Measurements from ENCODE around the gene MPZL1.

MPZL1 gene

DNA sequence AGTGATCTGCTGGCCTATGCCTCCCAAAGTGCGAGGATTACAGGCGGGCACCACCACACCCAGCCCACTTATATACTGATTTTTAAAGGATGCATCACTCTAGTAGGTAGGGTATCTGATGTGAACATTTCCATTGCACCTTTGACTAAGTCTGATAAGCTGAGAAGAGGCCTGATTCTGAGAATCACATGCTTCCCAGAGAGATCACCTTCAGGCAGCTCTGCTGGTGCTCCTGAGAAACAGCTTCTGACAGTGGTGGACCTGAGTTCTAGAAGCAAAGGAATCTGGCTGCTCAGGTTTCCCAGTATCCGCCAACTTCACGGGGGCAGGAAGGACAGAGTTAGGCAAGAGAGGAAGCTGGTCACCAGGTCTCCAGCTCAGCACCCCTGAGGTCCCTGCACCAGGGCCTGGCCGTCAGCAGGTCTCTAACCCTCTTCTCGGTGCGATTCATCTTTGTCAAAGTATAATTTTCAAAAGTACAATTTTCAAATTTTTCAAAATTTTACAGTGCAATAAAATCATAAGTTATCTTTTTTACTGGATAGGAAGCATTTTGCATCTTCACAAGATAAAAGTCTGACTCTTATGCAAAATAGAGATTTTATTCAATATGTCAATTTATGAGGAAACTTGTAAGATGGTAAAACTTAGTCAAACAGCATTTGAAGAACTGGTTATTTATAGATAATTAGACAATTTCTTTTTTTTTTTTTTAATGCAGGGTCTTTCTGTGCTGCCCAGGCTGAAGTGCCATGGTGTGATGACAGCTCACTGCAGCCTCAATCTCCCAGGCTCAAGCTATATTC lies 25.8 kb upstream of the MPZL1 start:
- no peak for DNase-seq (ENCODE audit: low read depth)

DNA sequence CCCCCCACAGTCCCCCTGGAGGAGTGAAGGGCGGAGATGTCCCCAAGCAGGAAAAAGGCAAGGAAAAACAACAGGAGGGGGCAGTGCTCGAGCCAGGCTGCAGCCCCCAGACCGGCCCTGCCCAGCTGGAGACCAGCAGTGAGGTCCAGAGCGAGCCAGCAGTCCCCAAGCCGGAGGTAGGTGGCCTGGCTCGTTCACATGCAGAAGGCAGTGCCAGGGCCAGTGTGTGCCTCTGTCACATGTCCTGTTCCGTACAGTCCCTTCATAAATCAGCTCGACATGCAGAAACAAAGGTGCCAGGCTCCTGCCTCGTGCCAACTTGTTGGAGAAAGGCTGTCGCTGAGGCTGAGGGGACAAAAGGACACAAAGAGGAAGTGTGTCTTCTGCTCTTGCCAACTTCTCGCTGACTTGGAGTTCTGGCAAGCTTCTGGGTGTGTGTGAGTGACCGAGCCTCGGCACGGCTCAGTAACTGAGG lies 24.1 kb upstream of the MPZL1 start:
- DNase-seq (ENCODE audit: low read depth): no peak

DNA sequence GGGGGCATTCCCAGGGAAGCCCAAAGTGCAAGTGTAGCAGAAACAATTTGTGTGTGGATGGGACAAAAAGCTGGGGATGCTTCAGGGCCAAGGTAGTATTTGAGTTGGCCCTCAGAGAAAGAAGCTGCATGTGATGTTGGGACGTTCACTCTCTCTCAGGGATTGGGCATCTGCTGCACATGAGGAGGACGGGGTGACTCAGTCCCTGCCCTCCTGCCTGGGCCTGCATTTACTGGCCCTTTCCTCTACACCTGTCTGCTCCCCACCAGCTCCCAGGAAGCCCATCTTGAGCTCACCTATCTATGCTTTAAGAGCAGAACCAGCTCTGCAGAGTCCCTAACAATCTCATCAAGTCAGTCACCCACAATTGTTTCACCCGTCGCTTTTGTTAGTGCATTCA lies 23.5 kb upstream of the MPZL1 start:
- DNase-seq (ENCODE audit: low read depth): no peak

DNA sequence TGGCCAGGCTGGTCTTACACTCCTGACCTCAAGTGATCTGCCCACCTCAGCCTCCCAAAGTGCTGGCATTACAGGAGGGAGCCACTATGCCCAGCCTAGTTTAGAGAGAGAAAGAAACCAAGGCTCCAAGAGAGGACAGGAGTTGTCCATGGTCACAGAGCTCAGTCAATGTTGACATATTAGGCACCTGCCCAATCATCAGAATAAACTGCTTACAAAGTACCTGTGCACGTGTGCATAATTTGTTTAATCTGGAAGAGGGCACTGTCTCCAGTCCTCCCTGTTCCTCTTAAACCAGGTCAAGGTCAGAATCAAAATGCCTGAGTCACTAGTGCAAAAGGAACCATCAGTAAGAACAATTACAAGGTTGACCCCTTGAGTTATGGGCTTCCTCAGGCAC lies 20.3 kb upstream of the MPZL1 start:
- DNase-seq (ENCODE audit: low read depth): no peak

DNA sequence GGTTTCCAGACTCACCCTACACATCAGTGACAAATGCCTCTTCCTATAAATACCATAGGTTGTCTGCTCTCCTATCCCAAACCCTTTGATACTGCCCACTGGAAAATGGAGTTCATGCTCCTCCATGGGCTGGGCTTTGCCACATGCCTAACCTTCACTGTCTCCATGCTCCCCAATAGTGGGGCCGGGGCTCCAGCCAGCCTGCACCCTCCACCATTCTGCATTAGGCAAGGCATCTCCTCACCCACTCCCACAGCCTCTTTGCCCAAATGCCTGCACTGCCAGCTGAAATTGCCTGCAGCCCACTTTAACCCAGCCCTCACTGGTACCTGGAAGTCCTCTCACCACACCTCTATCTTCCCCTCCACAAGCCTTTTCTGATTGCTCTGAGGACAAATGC lies 18.2 kb upstream of the MPZL1 start:
- no peak for DNase-seq (ENCODE audit: low read depth)

DNA sequence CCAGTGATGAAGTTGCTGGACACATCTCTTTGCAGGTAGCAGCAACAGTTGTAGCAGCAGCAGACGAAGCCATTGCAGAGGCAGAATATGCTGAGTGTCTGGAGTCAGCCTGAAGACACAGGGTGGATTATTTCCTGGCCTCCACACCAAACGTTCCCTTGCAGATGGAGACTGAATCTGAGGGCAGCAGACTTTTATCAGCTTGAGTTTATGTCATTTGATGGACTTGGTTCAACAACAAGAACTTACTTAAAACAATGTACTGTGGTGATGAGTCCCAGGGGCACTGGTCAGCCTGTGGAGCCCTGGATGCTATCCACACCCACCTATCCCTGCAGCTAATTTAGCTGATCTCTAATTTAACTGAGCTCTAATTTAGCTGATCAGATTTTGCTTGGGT lies 17.1 kb upstream of the MPZL1 start:
- no peak for DNase-seq (ENCODE audit: low read depth)

DNA sequence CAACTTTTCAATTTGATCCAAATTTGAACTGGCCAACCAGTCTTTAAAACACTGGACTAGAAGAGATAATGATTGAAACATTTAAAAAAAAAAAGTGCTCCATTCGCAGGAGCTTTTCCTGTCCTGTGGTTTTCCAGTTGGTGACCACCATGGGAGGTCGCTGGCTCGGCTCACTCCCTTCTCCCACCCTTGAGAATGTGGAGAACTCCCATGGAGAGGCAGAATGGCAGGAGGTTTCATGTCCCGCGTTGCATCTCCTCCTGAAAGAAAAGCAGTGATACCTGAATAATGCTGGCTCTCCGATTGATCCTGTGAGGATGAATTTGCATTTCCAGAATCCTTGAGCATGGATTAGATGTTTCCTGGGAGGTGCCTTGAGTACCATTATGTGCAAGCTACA lies 16.5 kb upstream of the MPZL1 start:
- DNase-seq (ENCODE audit: low read depth): no peak

DNA sequence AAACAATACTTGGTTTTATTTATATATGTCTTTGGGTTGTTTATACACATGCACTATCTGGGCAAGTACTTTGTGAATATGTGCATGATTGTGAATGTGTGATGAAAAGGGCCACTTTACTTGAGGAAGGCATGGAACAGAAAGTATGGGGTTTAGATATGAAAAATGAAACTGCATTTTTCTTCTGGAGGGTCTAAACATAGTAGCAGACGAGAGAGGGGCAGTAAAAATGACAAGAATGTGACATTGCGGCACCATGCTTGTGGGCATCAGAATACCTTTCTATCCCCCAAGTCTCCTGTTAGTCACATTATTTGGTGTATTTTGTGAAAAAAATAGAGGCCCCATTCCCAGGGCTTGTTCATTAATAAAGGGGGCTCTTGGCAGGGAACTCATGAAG lies 15.4 kb upstream of the MPZL1 start:
- DNase-seq (ENCODE audit: low read depth): no peak

DNA sequence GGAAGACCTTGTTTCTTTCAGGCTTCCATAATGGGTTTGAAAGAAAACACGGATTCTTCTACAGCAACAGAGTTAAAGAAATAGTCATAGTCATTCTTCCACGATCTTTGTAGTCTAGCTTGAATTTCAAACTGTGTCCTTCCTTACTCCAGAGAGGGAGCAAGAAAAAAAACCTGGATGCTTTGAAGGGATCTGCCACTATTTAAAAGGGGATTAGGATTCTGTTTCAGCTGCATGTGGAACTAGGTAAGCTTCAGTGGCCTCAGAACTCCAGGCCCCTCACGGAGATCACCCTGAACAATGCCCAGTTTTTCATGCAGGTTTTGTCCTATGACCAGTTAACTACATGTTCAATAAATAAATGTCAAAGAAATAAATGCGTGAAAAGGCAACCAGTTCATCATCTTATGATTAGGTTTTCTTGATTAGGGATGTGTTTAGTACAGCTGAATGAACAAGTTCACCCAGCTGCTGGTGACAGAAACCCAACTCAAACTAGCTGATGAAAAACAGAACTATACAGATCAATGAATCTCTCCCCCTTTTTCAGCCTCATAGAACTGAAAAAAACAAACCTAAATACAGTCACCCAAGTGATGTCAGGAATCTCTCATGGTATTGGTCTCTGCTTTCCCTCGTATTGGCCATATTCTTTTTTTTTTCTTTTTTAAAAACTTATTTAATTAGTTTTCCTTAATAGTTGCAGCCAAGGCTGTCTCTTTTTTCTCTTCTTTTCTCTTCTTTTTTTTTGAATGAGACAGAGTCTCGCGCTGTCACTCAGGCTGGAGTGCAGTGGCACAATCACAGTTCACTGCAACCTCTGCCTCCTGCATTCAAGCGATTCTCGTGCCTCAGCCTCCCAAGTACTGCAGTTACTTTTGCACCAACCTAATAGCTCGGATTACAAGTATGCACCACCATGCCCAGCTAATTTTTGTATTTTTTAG lies 14.6 kb upstream of the MPZL1 start:
- DNase-seq (ENCODE audit: low read depth): no peak

DNA sequence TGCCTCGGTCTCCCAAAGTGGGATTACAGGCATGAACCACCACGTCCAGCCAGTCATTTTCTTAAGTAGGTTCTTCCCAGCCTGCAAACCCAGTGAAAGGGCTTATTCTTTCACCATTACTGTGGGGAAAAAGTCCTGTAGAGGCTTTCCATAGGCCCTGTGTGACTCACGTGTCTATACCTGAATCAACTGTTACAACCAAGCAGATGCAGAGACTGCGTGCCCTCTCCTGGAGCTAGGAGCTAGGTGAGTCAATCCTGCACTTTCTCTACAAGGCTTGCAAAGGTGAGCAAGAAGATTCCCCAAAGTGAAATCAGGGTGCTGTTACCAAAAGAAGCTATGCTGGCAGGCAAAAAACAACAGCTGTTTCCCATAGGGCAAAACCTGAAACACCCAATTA lies 13.8 kb upstream of the MPZL1 start:
- DNase-seq (ENCODE audit: low read depth): no peak

DNA sequence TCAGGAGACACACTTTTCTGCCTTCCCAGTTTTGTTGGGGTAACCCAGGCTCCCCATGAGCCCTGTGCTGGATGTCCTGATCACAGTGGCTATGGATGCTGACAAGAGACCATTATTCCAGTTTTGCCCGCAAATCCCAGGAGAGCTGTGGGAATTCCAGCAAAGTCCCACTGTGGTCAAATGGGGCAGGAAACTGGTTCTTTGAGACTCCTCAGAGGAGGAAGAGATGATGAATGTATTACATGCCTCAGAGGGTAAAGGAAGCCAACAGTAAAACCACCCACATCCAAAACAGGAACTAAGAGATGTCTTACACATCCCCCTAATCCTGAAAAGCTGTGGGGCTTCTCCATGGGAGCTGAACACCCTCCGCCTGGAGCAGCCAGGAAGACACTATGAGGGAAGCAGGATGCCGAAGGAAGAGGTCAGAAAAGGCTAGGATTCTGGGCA lies 12.8 kb upstream of the MPZL1 start:
- no peak for DNase-seq (ENCODE audit: low read depth)

DNA sequence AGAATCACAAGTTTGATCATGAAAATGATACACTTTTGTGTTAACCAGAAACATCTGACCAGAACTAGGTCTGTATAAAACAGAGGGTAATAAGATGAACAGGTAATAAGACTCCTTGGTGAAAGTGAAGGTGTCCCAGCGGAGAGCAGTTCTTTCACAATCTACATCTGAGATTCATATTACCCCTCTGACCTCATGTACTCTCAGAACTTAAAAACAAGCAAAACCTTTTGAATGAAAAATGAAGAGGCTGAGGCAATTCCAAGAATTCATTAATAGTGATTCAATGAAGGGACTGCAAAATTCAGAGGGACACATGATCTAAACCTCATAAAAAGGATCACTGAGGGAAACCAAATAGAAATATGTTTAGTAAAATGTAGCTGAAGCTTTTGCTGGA lies 10.9 kb upstream of the MPZL1 start:
- DNase-seq (ENCODE audit: low read depth): peak; percentile 27

DNA sequence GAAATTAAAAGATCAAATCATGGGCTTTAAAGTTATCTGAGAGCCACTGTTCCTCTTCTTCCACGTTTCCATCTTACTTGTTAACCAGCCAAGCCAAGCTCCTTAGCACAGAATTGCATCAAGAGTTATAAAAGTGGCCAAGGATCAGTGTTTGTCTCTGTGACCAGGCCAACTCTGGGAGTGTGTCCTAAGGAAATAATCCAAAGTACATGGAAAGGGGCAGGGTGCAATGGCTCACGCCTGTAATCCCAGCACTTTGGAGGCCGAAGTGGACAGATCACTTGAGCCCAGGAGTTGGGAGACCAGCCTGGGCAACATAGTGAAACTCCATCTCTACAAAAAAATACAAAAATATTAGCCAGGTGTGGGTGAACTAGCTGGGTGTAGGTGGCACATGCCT lies 10.0 kb upstream of the MPZL1 start:
- no peak for DNase-seq (ENCODE audit: low read depth)

DNA sequence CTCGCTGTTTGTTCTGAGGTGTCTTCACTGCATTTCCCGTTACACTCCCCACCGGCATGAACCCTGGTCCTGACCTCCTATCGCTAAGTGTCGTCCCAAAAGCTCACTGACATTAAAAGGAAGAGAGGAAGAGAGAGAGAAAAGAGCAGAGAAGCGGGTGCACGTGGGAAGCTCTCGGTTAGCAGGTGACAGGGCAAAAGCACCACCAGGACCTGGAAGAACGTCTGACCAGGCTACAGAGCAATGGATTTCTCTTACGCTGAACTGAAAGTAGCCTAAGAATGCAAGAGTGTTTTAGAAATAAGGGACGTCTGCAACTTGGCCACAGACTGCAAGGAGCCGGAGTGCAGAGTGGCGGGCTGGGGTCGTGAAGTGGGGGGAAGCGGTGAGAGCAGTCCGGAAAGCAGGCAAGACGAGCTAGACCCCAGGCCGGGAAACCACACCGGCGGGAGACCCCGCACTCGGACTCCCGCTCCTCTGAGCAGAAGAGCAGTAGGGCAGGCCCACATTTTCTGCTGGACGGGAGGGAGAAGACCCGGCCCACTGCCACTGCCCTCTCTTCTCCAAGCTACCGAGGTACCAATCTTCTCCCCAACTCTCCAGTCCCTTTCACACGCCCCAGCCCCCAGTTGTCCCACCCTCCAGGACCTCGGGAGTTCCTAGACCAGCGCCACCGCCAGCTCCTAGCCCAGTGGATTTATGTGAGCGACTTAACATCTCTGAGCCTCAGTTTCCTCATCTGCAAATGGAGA lies 8.3 kb upstream of the MPZL1 start:
- DNase-seq (ENCODE audit: low read depth): no peak

DNA sequence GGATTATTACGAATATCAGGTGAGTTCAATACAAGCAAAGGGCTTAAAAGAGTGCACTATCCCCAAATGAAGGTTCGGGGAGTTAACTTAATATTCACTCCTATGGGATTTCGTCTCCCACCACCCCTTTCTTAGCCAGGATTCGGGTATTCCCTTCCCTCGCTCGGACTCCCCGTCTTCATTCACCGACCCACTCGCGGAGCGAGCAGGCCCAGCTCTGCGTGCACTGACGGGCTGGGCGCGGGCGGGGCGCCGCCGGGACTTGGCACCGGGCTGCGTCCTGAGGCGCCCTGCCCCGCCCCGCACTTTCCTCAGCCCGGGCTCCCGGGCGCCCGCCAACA lies 7.7 kb upstream of the MPZL1 start:
- peak; percentile 73 for DNase-seq (ENCODE audit: low read depth)

DNA sequence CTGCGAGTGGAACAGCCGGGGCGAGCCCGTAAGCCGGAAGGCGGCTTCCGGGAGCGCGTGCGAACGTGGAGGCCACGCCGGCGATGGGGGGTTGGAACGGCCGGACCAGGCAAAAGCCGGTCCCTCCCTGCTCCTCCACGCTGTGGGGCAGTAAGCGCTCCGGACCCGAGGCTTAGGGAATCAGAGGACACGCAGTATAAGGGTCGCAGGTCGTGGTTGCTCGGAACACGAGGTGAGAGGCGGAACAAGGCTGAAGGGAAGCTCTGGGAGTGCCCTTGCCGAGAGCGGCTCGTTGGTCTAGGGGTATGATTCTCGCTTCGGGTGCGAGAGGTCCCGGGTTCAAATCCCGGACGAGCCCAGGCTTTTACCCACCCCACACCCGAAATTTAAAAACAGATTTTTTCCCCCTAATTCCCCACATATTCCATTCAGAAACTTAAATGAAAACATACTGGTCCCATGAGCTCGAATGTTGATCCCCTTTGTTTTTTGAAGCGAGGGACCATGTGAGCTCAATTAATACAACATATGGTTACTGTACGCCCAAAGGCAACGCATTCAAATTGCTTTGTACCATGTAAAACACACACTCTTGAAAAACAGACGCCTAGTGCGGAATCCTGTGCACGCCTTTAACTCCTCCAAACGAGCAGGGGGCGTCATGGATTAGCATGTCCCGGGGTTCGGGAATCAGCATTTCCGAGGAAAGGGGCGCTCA lies 7.2 kb upstream of the MPZL1 start:
- DNase-seq (ENCODE audit: low read depth): peak; percentile 73

DNA sequence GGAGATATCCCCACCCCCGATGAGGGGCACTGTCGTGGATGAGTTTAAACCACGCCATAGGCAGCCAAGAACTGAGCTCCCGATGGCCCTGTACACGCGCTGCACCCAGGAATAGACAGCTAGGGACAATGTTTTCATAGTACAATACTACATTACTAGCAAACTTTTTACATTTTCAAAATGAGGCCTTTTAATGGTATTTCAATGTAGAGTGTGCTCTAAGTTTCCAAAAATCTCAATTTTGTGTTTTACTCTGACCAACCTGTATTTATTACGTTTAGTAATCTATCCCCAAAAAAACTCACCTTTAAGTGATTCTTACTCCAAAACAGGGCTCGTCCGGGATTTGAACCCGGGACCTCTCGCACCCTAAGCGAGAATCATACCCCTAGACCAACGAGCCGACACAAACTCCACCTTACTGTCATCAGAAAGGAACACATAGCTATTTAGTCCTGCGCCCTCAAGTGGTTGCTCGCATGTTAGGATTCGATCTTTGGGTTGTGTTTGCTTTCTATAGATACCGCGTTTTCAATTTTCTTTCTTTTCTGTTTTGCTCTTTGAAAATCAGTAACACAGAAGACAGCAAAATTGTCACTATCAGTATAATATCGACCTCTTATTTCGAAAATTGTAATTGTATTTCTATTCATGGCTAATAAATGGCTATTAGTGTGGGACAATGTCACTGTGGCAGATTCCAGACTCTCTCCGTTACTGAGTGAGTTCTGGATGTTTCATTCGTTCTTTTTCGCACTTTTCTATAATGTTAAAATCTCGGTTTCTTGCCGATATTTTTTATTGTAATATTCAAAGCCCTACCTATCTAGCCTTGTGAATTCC lies 6.4 kb upstream of the MPZL1 start:
- peak; percentile 85 for DNase-seq (ENCODE audit: low read depth)

DNA sequence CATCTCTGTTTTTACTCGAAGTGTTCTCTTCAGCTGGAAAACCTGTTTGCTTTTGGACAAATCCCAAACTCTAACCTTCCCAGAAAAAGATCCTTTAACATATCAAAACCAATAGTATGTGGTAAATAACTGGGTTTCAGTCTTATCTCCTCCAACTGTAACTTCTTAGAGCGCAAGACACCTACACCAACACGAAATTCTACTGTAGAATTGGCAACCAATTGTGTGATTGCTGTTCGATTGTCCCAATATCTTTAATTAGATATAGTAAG lies 5.8 kb upstream of the MPZL1 start:
- no peak for DNase-seq (ENCODE audit: low read depth)

DNA sequence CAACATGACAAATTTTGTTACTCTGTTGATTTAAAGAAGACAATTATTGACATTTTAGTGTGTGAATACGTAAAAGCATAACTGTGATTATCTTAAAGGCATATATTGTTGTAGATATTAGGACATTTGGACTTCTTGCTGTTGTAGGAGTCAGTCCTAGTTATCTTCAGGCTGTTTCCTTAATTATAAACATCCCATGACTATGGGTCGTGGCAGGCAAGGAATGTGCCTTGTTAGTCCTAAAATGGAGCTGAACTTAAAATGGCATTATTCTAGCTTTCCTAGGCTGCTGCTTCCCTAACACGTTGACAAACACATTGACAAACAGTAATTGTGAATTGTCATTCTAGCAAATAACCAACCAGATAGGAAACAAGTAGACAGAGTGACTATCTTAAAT lies 4.4 kb upstream of the MPZL1 start:
- DNase-seq (ENCODE audit: low read depth): no peak

DNA sequence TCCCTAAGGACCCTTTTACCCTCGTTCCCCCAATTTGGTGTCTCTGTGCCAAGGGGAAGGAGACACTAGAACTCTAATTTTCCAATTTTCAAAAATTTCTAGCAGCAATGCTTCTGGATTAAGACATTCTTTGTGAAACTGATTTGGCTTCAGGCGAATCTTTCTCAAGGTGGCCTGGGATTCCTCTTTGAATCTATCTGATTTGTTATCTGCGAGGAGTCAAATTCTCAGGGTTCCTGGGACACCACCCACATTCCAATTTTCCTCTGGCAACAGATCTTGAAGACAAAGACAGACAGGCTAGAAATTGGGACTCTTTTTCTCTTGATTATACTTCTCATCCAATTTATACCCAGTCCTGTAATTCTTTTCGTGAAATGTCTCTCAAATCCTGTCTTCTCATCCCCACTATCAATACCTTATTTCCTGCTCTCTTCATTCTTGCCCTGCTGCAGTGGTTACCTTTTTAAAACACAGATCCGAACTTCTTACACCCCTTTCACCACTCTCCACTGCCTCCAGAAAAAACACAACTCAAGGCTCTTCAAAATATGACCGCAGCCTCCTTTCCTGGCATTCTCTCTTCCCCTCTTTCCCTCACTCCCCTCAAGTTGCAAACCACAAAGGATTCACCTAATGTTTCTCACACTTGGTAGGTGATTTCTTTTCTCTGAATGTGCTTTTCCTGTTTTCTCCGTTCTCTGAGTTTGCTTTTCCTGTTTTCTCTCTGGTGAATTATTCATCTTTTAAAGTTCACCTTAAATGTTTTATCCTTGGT lies 2.7 kb upstream of the MPZL1 start:
- no peak for DNase-seq (ENCODE audit: low read depth)

Data from fibroblast of the conjunctiva (primary cell).